Right cardiac atrium (tissue), 5 donors: Measurements from ENCODE around the gene SLC5A4. TPM values are rescaled to one million over a fixed set of nuclear protein-coding genes. Genes with fewer than 3 reads are reported as not detected.
A peak's percentile ranks its signal among the peaks of the same experiment; 100 is the strongest.

Experiments used
- ATAC-seq, 2 donors: fragments of 200-7000 bp; cut with Tn5 transposase; one replicate each; pipeline versions ENCODE4 v1.8.0 to v1.9.1; 2020; ENCODE audit warnings: moderate library complexity in 2 of 2, mild to moderate bottlenecking in 1 of 2
- DNase-seq, 3 donors: peaks; one replicate each; pipeline ENCODE4 v3.0.0-alpha.2; 2020
- H3K27ac ChIP-seq: one replicate; pipeline ENCODE4 v1.5.1; 2013; ENCODE audit warnings: mild to moderate bottlenecking, low read length, control low read depth, moderate library complexity
- H3K27me3 ChIP-seq: one replicate; pipeline ENCODE4 v1.6.1; 2013; ENCODE audit not compliant: control insufficient read depth, insufficient read depth
- H3K4me1 ChIP-seq: one replicate; pipeline ENCODE4 v1.6.1; 2013; ENCODE audit warnings: low read length; ENCODE audit not compliant: control insufficient read depth, insufficient read depth
- H3K4me3 ChIP-seq: one replicate; pipeline ENCODE4 v1.5.1; 2013; ENCODE audit warnings: low read length, control low read depth
- H3K9me3 ChIP-seq: one replicate; pipeline ENCODE4 v1.6.1; 2013; ENCODE audit warnings: low read length; ENCODE audit not compliant: control insufficient read depth
- WGBS: extraction: QIAGEN DNeasy Blood & Tissue Kit; methylation state at CpG from one replicate; pipeline ENCODE4 v1.1.7; 2013; 5-methylcytosine and 5-hydroxymethylcytosine counted together
- intact Hi-C, 4 donors: fragments of 100-400 bp; cut with DNase I; formaldehyde crosslinking; loops; one replicate each; pipeline versions ENCODE4 v1.11.0 to v1.14.0; 2022 to 2023
- polyA plus RNA-seq: library from polyadenylated mRNA; stranded (reverse); fragments of 200-250 nt; gene quantifications from one replicate; pipeline ENCODE4 v1.2.3, GENCODE V29; 2013
- total RNA-seq, 4 donors: library from RNA; stranded (reverse); fragmentation: NEBNext Ultra II Directional; extraction: Animal tissue kit (Norgen Biotek cat#: 25700); gene quantifications; one replicate each; pipeline ENCODE4 v1.2.1, GENCODE V29; 2021
- donor health status: healthy with polysubstance abuse.
- donor health status: DM: no; HTN: yes; CAD: no.
- donor health status: DM: no; HTN: no; CAD: no.
- donor health status: DM: no; HTN: yes; CAD: no; lungs with severe emphysema.
- donor health status: DM: yes; HTN: yes; CAD: no.

The SLC5A4 gene
- total and polyA plus RNA-seq, 5 donors = 0.31 to 1.0 (median 0.34) TPM; not detected in 1

GRCh38 chr22:32206774-32207758, 48.1 kb downstream of the SLC5A4 start:
- H3K9me3 ChIP-seq = no peaks in the 10 kb centered on the region
- no peaks in the 10 kb centered on the region for H3K4me1 ChIP-seq
- intact Hi-C loops = loop anchor here in 1 of 4 donors (5.0 kb wide), 1 partner anchor 230 kb away; no protein-coding TSS in a partner anchor
- no peak overlapping the region for H3K4me3 ChIP-seq
- H3K27me3 ChIP-seq = no peaks in the 10 kb centered on the region
- WGBS = 79% methylated on average over 22 of the region's 22 CpGs
- H3K27ac ChIP-seq = no peak overlapping the region
- ATAC-seq (peak in 1 of 2 donors; percentile 6), DNase-seq (peak in 1 of 3 donors; percentile 66)

- no peaks in the 10 kb centered on the region for H3K9me3 ChIP-seq
- no peaks in the 10 kb centered on the region for H3K4me1 ChIP-seq
- no peak overlapping the region for H3K4me3 ChIP-seq
- DNase-seq (no peak), ATAC-seq (peak in 1 of 2 donors; percentile 8)
- H3K27ac ChIP-seq = no peak overlapping the region
- 89% methylated on average over 30 of the region's 30 CpGs for WGBS
- H3K27me3 ChIP-seq = no peaks in the 10 kb centered on the region
- intact Hi-C loops = loop anchor here in 1 of 4 donors (5.0 kb wide), 1 partner anchor 229 kb away; no protein-coding TSS in a partner anchor
Measured at GRCh38 chr22:32205974-32206773, 49.0 kb downstream of the SLC5A4 start.

- Histone ChIP-seq H3K9me3 (no peaks in the 10 kb centered on the region), H3K27ac (no peak within 1 kb of the TSS), H3K27me3 (no peaks in the 10 kb centered on the region), H3K4me1 (no peaks in the 10 kb centered on the region), H3K4me3 (no peak within 1 kb of the TSS)
- 75% methylated on average over 41 of the region's 41 CpGs for WGBS
- peak; percentile 37 to 62 for ATAC-seq
- peak in 1 of 3 donors; percentile 60 for DNase-seq
- intact Hi-C loops = loop anchor here in 1 of 4 donors (5.0 kb wide), 1 partner anchor 228 kb away; no protein-coding TSS in a partner anchor
Measured at GRCh38 chr22:32204856-32205722, 50.1 kb downstream of the SLC5A4 start, which contains the start of gene RFPL2. TSS of gene RFPL2 (minus strand) at chr22:32205073. CDS start at chr22:32202451, 2,622 bp downstream.

GRCh38 chr22:32204040-32204855, 50.9 kb downstream of the SLC5A4 start:
- intact Hi-C loops = no loop called here
- Histone ChIP-seq H3K27ac (no peak overlapping the region), H3K4me3 (no peak overlapping the region), H3K4me1 (no peaks in the 10 kb centered on the region), H3K9me3 (no peaks in the 10 kb centered on the region), H3K27me3 (no peaks in the 10 kb centered on the region)
- DNase-seq (no peak), ATAC-seq (no peak)
- WGBS = 52% methylated on average over 42 of the region's 42 CpGs

- Histone ChIP-seq H3K4me1 (no peaks in the 10 kb centered on the region), H3K27ac (no peak overlapping the region), H3K9me3 (no peaks in the 10 kb centered on the region), H3K4me3 (no peak overlapping the region), H3K27me3 (no peaks in the 10 kb centered on the region)
- DNase-seq (no peak), ATAC-seq (no peak)
- intact Hi-C loops = no loop called here
- WGBS = 46% methylated on average over 53 of the region's 53 CpGs
Measured at GRCh38 chr22:32203181-32204039, 51.7 kb downstream of the SLC5A4 start.

- Histone ChIP-seq H3K4me3 (no peak overlapping the region), H3K27me3 (no peaks in the 10 kb centered on the region), H3K9me3 (no peaks in the 10 kb centered on the region), H3K4me1 (no peaks in the 10 kb centered on the region), H3K27ac (no peak overlapping the region)
- 16% methylated on average over 29 of the region's 29 CpGs for WGBS
- ATAC-seq (peak; percentile 30 to 45), DNase-seq (peak in 1 of 3 donors; percentile 67)
- intact Hi-C loops = no loop called here
Measured at GRCh38 chr22:32202539-32203180, 52.5 kb downstream of the SLC5A4 start.

GRCh38 chr22:32202161-32202538, 53.0 kb downstream of the SLC5A4 start:
- H3K9me3 ChIP-seq = no peaks in the 10 kb centered on the region
- intact Hi-C loops = no loop called here
- no peak overlapping the region for H3K4me3 ChIP-seq
- no peaks in the 10 kb centered on the region for H3K27me3 ChIP-seq
- DNase-seq = no peak
- ATAC-seq = no peak
- no peak overlapping the region for H3K27ac ChIP-seq
- WGBS = 27% methylated on average over 4 of the region's 4 CpGs
- H3K4me1 ChIP-seq = no peaks in the 10 kb centered on the region

GRCh38 chr22:32200752-32201151, 54.4 kb downstream of the SLC5A4 start:
- H3K27me3 ChIP-seq = no peaks in the 10 kb centered on the region
- H3K4me3 ChIP-seq = no peak overlapping the region
- no peak for DNase-seq
- ATAC-seq = no peak
- no peak overlapping the region for H3K27ac ChIP-seq
- H3K4me1 ChIP-seq = no peaks in the 10 kb centered on the region
- intact Hi-C loops = no loop called here
- H3K9me3 ChIP-seq = no peaks in the 10 kb centered on the region
- WGBS = 70% methylated on average over 10 of the region's 10 CpGs

GRCh38 chr22:32199961-32200360, 55.2 kb downstream of the SLC5A4 start:
- Histone ChIP-seq H3K9me3 (no peaks in the 10 kb centered on the region), H3K27ac (no peak overlapping the region), H3K4me1 (no peaks in the 10 kb centered on the region), H3K4me3 (no peak overlapping the region), H3K27me3 (no peaks in the 10 kb centered on the region)
- ATAC-seq (no peak), DNase-seq (no peak)
- intact Hi-C loops = no loop called here
- 78% methylated on average over 7 of the region's 7 CpGs for WGBS
